Measurements from ENCODE around the gene SNED1. TPM values are rescaled to one million over a fixed set of nuclear protein-coding genes. Genes with fewer than 3 reads are reported as not detected.

The SNED1 gene
- total and polyA plus RNA-seq, 9 of the 15 experiments (the other 6 are each of a cell fraction or from before 2014, with no cell fraction given), result 0.03 to 0.07 (median 0.05) TPM; not detected in 5

DNA sequence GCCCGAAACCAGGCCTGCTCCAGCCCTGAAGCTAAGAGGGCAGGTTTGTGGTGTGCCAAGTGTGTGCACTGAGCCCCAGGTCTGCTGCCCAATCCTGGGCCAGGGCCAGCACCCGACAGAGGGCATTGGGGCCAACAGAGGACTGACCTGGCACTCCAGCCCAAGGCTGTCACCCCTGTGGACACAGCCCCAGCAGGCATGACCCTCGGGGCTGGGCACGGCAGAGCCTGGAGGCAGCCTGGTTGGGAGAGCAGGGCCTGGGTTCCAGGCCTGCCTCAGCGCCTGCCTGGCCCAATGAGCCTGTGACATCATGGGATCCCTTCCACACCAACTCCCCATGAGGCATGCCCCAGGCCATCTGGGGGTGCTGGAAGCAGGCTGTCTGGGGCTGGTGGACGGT is 10.8 kb upstream of the SNED1 start (continued):
- TF ChIP-seq, protein P1, sequence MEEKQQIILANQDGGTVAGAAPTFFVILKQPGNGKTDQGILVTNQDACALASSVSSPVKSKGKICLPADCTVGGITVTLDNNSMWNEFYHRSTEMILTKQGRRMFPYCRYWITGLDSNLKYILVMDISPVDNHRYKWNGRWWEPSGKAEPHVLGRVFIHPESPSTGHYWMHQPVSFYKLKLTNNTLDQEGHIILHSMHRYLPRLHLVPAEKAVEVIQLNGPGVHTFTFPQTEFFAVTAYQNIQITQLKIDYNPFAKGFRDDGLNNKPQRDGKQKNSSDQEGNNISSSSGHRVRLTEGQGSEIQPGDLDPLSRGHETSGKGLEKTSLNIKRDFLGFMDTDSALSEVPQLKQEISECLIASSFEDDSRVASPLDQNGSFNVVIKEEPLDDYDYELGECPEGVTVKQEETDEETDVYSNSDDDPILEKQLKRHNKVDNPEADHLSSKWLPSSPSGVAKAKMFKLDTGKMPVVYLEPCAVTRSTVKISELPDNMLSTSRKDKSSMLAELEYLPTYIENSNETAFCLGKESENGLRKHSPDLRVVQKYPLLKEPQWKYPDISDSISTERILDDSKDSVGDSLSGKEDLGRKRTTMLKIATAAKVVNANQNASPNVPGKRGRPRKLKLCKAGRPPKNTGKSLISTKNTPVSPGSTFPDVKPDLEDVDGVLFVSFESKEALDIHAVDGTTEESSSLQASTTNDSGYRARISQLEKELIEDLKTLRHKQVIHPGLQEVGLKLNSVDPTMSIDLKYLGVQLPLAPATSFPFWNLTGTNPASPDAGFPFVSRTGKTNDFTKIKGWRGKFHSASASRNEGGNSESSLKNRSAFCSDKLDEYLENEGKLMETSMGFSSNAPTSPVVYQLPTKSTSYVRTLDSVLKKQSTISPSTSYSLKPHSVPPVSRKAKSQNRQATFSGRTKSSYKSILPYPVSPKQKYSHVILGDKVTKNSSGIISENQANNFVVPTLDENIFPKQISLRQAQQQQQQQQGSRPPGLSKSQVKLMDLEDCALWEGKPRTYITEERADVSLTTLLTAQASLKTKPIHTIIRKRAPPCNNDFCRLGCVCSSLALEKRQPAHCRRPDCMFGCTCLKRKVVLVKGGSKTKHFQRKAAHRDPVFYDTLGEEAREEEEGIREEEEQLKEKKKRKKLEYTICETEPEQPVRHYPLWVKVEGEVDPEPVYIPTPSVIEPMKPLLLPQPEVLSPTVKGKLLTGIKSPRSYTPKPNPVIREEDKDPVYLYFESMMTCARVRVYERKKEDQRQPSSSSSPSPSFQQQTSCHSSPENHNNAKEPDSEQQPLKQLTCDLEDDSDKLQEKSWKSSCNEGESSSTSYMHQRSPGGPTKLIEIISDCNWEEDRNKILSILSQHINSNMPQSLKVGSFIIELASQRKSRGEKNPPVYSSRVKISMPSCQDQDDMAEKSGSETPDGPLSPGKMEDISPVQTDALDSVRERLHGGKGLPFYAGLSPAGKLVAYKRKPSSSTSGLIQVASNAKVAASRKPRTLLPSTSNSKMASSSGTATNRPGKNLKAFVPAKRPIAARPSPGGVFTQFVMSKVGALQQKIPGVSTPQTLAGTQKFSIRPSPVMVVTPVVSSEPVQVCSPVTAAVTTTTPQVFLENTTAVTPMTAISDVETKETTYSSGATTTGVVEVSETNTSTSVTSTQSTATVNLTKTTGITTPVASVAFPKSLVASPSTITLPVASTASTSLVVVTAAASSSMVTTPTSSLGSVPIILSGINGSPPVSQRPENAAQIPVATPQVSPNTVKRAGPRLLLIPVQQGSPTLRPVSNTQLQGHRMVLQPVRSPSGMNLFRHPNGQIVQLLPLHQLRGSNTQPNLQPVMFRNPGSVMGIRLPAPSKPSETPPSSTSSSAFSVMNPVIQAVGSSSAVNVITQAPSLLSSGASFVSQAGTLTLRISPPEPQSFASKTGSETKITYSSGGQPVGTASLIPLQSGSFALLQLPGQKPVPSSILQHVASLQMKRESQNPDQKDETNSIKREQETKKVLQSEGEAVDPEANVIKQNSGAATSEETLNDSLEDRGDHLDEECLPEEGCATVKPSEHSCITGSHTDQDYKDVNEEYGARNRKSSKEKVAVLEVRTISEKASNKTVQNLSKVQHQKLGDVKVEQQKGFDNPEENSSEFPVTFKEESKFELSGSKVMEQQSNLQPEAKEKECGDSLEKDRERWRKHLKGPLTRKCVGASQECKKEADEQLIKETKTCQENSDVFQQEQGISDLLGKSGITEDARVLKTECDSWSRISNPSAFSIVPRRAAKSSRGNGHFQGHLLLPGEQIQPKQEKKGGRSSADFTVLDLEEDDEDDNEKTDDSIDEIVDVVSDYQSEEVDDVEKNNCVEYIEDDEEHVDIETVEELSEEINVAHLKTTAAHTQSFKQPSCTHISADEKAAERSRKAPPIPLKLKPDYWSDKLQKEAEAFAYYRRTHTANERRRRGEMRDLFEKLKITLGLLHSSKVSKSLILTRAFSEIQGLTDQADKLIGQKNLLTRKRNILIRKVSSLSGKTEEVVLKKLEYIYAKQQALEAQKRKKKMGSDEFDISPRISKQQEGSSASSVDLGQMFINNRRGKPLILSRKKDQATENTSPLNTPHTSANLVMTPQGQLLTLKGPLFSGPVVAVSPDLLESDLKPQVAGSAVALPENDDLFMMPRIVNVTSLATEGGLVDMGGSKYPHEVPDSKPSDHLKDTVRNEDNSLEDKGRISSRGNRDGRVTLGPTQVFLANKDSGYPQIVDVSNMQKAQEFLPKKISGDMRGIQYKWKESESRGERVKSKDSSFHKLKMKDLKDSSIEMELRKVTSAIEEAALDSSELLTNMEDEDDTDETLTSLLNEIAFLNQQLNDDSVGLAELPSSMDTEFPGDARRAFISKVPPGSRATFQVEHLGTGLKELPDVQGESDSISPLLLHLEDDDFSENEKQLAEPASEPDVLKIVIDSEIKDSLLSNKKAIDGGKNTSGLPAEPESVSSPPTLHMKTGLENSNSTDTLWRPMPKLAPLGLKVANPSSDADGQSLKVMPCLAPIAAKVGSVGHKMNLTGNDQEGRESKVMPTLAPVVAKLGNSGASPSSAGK (IDR thresholded peaks at IDR 0.05), result no peak
- no peak for TF ChIP-seq ZNF445 (CRISPR knock-in tag; IDR thresholded peaks at IDR 0.05; ENCODE audit: low read depth)
- no peak for TF ChIP-seq ZNF696 (CRISPR knock-in tag; conservative IDR thresholded peaks at IDR 0.05)
- TF ChIP-seq, protein P2, sequence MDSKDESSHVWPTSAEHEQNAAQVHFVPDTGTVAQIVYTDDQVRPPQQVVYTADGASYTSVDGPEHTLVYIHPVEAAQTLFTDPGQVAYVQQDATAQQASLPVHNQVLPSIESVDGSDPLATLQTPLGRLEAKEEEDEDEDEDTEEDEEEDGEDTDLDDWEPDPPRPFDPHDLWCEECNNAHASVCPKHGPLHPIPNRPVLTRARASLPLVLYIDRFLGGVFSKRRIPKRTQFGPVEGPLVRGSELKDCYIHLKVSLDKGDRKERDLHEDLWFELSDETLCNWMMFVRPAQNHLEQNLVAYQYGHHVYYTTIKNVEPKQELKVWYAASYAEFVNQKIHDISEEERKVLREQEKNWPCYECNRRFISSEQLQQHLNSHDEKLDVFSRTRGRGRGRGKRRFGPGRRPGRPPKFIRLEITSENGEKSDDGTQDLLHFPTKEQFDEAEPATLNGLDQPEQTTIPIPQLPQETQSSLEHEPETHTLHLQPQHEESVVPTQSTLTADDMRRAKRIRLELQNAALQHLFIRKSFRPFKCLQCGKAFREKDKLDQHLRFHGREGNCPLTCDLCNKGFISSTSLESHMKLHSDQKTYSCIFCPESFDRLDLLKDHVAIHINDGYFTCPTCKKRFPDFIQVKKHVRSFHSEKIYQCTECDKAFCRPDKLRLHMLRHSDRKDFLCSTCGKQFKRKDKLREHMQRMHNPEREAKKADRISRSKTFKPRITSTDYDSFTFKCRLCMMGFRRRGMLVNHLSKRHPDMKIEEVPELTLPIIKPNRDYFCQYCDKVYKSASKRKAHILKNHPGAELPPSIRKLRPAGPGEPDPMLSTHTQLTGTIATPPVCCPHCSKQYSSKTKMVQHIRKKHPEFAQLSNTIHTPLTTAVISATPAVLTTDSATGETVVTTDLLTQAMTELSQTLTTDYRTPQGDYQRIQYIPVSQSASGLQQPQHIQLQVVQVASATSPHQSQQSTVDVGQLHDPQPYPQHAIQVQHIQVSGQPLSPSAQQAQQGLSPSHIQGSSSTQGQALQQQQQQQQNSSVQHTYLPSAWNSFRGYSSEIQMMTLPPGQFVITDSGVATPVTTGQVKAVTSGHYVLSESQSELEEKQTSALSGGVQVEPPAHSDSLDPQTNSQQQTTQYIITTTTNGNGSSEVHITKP (IDR thresholded peaks at IDR 0.05; ENCODE audit: partially characterized antibody), result no peak
- TF ChIP-seq HNRNPK (IDR thresholded peaks at IDR 0.05; ENCODE audit: low read depth, low read length, poor library complexity, severe bottlenecking), result no peak
